NK-92 (cell line): ENCODE data around the gene KLHL30.
"Not testable (repeated sequence)": the region's sequence is repeated elsewhere in the genome, so short reads cannot be mapped to it uniquely, and the experiment has no call there.

Experiments
- DNase-seq: peaks from one replicate; lab custom pipeline; 2025; ENCODE audit not compliant: unreplicated experiment; lab: John Stamatoyannopoulos, UW

Gene KLHL30

GRCh38 chr2:238160206-238161129 lies 22.0 kb downstream of the KLHL30 start:
- DNase-seq, result no peak

GRCh38 chr2:238161291-238162051 lies 23.0 kb downstream of the KLHL30 start:
- no peak for DNase-seq

GRCh38 chr2:238162251-238162845 lies 23.9 kb downstream of the KLHL30 start:
- no peak for DNase-seq

- DNase-seq, result no peak
Observed at GRCh38 chr2:238162846-238163441, 24.5 kb downstream of the KLHL30 start.

GRCh38 chr2:238163481-238164198 lies 25.2 kb downstream of the KLHL30 start:
- DNase-seq, result no peak

GRCh38 chr2:238164906-238165287 lies 26.4 kb downstream of the KLHL30 start:
- no peak for DNase-seq

GRCh38 chr2:238165288-238165921 lies 26.9 kb downstream of the KLHL30 start:
- no peak for DNase-seq

GRCh38 chr2:238166391-238167343 lies 28.2 kb downstream of the KLHL30 start:
- no peak for DNase-seq

GRCh38 chr2:238167344-238167715 lies 28.9 kb downstream of the KLHL30 start:
- DNase-seq, result no peak

- no peak for DNase-seq
Observed at GRCh38 chr2:238167761-238168160, 29.3 kb downstream of the KLHL30 start.

GRCh38 chr2:238168196-238169047 lies 30.0 kb downstream of the KLHL30 start:
- DNase-seq, result no peak

- no peak for DNase-seq
Observed at GRCh38 chr2:238169048-238169707, 30.7 kb downstream of the KLHL30 start.

- DNase-seq, result no peak
Observed at GRCh38 chr2:238169708-238170251, 31.3 kb downstream of the KLHL30 start.

- no peak for DNase-seq
Observed at GRCh38 chr2:238170386-238171071, 32.1 kb downstream of the KLHL30 start.

- not testable (repeated sequence) for DNase-seq
Observed at GRCh38 chr2:238171072-238171431, 32.6 kb downstream of the KLHL30 start.

GRCh38 chr2:238171575-238172187 lies 33.2 kb downstream of the KLHL30 start:
- no peak for DNase-seq
